AG04450 (cell line): ENCODE results near the gene TMF1. TPM values are rescaled to one million over a fixed set of nuclear protein-coding genes. Genes with fewer than 3 reads are reported as not detected.

Experiments used
- CTCF ChIA-PET: fragments of 300-600, 350-600 bp; formaldehyde crosslinking; extraction: SDS; loops from one replicate; lab custom pipeline; 2022; ENCODE audit warnings: antibody characterized with exemption, inconsistent platforms; lab: Charles Lee
- POLR2A ChIA-PET: fragments of 350-600 bp; formaldehyde crosslinking; extraction: SDS; loops from one replicate; lab custom pipeline; 2021; ENCODE audit warnings: antibody characterized with exemption, inconsistent platforms; lab: Yijun Ruan, JAX
- DNase-seq: peaks from one replicate; pipeline ENCODE4 v3.0.0-alpha.2; 2011; ENCODE audit warnings: low read depth, low spot score
- H3K27ac ChIP-seq: one replicate; pipeline ENCODE4 v1.5.1; 2012; ENCODE audit warnings: low read depth, low read length, control low read depth
- H3K27me3 ChIP-seq: one replicate; pipeline ENCODE4 v1.6.0; 2012; ENCODE audit warnings: low read length; ENCODE audit not compliant: control insufficient read depth, insufficient read depth
- H3K4me3 ChIP-seq: 2 replicates; pipeline ENCODE4 v1.5.1; 2011; ENCODE audit warnings: mild to moderate bottlenecking, low read depth, low read length, control low read depth
- H3K9me3 ChIP-seq: 2 replicates; pipeline ENCODE4 v1.5.1; 2012; ENCODE audit warnings: low read length; ENCODE audit not compliant: control insufficient read depth, insufficient read depth
- polyA plus RNA-seq: library from polyadenylated mRNA; depleted of rRNA; stranded (reverse); fragments of >200 nt; gene quantifications from 2 replicates; pipeline ENCODE4 v1.2.3, GENCODE V29; 2011
- TF ChIP-seq, protein P1 (sequence below): IDR thresholded peaks from 2 replicates; pipeline ENCODE4 v1.5.1; 2011; ENCODE audit warnings: low read depth, low read length, control low read depth, inconsistent platforms

The TMF1 gene
- polyA plus RNA-seq, 1 experiment, result 21.1 TPM

DNA sequence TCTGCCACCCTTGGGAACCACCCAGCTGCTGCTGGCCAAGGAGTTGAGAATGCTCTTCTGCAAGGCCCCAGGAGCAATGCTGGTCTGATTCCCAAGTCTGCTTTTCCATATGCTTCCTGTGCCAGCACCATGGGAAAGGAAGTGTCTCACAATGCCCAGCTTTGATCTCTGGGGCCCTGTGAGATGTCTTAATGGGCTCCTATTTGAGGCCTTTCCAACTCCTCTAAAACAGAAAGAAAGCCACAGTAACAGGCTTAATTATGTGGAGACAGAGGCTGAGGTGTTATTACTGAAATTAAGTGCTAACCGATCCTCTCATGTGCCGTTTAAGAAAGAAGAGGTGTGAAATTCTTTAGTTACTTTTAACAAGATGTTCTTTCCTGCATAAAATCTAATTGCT is 43.2 kb downstream of the TMF1 start:
- H3K4me3 ChIP-seq, result no peak overlapping the region
- no peak for DNase-seq

GRCh38 chr3:69005791-69006482 is 46.2 kb downstream of the TMF1 start:
- TF ChIP-seq, protein P1, sequence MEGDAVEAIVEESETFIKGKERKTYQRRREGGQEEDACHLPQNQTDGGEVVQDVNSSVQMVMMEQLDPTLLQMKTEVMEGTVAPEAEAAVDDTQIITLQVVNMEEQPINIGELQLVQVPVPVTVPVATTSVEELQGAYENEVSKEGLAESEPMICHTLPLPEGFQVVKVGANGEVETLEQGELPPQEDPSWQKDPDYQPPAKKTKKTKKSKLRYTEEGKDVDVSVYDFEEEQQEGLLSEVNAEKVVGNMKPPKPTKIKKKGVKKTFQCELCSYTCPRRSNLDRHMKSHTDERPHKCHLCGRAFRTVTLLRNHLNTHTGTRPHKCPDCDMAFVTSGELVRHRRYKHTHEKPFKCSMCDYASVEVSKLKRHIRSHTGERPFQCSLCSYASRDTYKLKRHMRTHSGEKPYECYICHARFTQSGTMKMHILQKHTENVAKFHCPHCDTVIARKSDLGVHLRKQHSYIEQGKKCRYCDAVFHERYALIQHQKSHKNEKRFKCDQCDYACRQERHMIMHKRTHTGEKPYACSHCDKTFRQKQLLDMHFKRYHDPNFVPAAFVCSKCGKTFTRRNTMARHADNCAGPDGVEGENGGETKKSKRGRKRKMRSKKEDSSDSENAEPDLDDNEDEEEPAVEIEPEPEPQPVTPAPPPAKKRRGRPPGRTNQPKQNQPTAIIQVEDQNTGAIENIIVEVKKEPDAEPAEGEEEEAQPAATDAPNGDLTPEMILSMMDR, result no peak
- no peak overlapping the region for H3K4me3 ChIP-seq
- no peak for DNase-seq
- ChIA-PET CTCF (interaction anchor here (1.0 to 1.4 kb wide), 2 partner anchors 8 to 14 kb away, joined by 3 read pairs; no protein-coding TSS in a partner anchor), POLR2A (interaction anchor here (1.0 kb wide), 1 partner anchor 8 kb away, joined by 4 read pairs; the partner anchor contains the start of gene EOGT)
- H3K27ac ChIP-seq, result no peak overlapping the region
- H3K27me3 ChIP-seq, result no peaks in the 10 kb centered on the region
- no peaks in the 10 kb centered on the region for H3K9me3 ChIP-seq

More for the DNA sequence above, 43.2 kb downstream of the TMF1 start:
- CTCF ChIA-PET, result interaction anchor here (0.7 to 1.7 kb wide), 4 partner anchors 9 to 111 kb away, joined by 3 to 6 read pairs (median 5); no protein-coding TSS in a partner anchor
- TF ChIP-seq, protein P1, result no peak
- Histone ChIP-seq H3K27me3 (no peaks in the 10 kb centered on the region), H3K9me3 (no peaks in the 10 kb centered on the region), H3K27ac (no peak overlapping the region)
- POLR2A ChIA-PET, result interaction anchor here (1.6 kb wide), 1 partner anchor 9 kb away, joined by 8 read pairs; no protein-coding TSS in a partner anchor

GRCh38 chr3:69005071-69005790 is 46.9 kb downstream of the TMF1 start:
- POLR2A ChIA-PET, result interaction anchor here (1.0 kb wide), 1 partner anchor 8 kb away, joined by 4 read pairs; the partner anchor contains the start of gene EOGT
- Histone ChIP-seq H3K27me3 (no peaks in the 10 kb centered on the region), H3K9me3 (no peaks in the 10 kb centered on the region), H3K4me3 (no peak overlapping the region), H3K27ac (no peak overlapping the region)
- TF ChIP-seq, protein P1, result no peak
- DNase-seq, result no peak
- CTCF ChIA-PET, result interaction anchor here (1.0 to 1.4 kb wide), 2 partner anchors 9 to 15 kb away, joined by 3 read pairs; no protein-coding TSS in a partner anchor

GRCh38 chr3:69004138-69004537 is 48.0 kb downstream of the TMF1 start:
- H3K4me3 ChIP-seq, result no peak overlapping the region
- ChIA-PET POLR2A (no interaction called here), CTCF (no interaction called here)
- DNase-seq, result no peak
- no peak overlapping the region for H3K27ac ChIP-seq
- H3K27me3 ChIP-seq, result no peaks in the 10 kb centered on the region
- TF ChIP-seq, protein P1, result no peak
- H3K9me3 ChIP-seq, result no peaks in the 10 kb centered on the region
